ENCODE results near the gene ARHGAP15. TPM values are rescaled to one million over a fixed set of nuclear protein-coding genes. Genes with fewer than 3 reads are reported as not detected.

ARHGAP15 gene
- total and polyA plus RNA-seq, 2 experiments from 2014 or later = 0.26 TPM; not detected in 1

DNA sequence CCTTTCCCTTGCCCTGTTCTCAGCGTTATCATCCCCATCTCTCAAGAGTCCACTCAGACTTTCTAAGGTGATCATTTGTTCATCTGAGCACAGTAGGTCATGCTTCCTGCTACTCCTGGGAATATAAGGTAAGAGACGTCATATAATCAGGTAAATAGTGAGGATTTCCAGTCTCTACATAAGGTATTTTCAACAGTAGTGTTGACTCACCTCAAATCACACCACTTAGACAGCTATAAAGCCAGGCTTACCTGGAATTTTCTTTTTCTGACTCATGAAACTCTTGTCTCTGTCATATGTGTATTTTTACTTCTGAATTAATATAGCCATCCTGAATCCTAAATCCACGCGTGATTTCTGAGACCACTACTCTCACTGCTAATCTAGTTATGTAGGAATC, 443.2 kb downstream of the ARHGAP15 start:
- Mint-ChIP-seq H3K4me3 (no peak overlapping the region), H3K4me1 (peaks cover 15% of the 10 kb centered on the region), H3K27ac (no peak overlapping the region), H3K9me3 (no peaks in the 10 kb centered on the region), H3K27me3 (ENCODE audit: insufficient read depth, low read depth, poor library complexity) (no peaks in the 10 kb centered on the region), H3K36me3 (ENCODE audit: low read depth) (no peaks in the 10 kb centered on the region)
- Histone ChIP-seq H4K20me1 (replicated peaks; ENCODE audit: insufficient read depth) (no peaks in the 10 kb centered on the region), H3F3A (replicated peaks; ENCODE audit: low read depth) (no peaks in the 10 kb centered on the region), H3K9me2 (ENCODE audit: insufficient read depth) (no peaks in the 10 kb centered on the region; the same call in 1 of the 2 replicates), H3K4me1 (ENCODE audit: insufficient read depth) (peaks cover 4% of the 10 kb centered on the region), H3K27me3 (ENCODE audit: insufficient read depth) (no peaks in the 10 kb centered on the region), H3K27ac (ENCODE audit: low read depth) (no peak overlapping the region), H3K79me2 (replicated peaks; ENCODE audit: insufficient read depth) (no peaks in the 10 kb centered on the region), H2AFZ (no peak overlapping the region), H3K4me3 (no peak overlapping the region), H3K4me2 (no peak overlapping the region), H3K36me3 (ENCODE audit: insufficient read depth) (no peaks in the 10 kb centered on the region)
- TF ChIP-seq NANOG (IDR thresholded peaks at IDR 0.05; ENCODE audit: borderline replicate concordance) (no peak), ZNF114 (CRISPR knock-in tag; IDR thresholded peaks at IDR 0.05) (no peak), POLR2AphosphoS5 (IDR thresholded peaks at IDR 0.05; ENCODE audit: low read depth) (no peak), EZH2phosphoT487 (IDR thresholded peaks at IDR 0.05; ENCODE audit: unreplicated experiment) (no peak), CREB1 (CRISPR knock-in tag; IDR thresholded peaks at IDR 0.05; ENCODE audit: low read depth) (no peak), EZH2 (IDR thresholded peaks at IDR 0.05; ENCODE audit: low read depth, unreplicated experiment) (no peak), STAT1 (IDR thresholded peaks at IDR 0.05; ENCODE audit: unreplicated experiment) (no peak), ZNF331 (CRISPR knock-in tag; IDR thresholded peaks at IDR 0.05; ENCODE audit: low read depth) (no peak), CTCF (conservative IDR thresholded peaks at IDR 0.05; ENCODE audit: low read depth in 2 of 2) (no peak), JUNB (IDR thresholded peaks at IDR 0.05; ENCODE audit: unreplicated experiment) (no peak)
- TF ChIP-seq, protein P1, sequence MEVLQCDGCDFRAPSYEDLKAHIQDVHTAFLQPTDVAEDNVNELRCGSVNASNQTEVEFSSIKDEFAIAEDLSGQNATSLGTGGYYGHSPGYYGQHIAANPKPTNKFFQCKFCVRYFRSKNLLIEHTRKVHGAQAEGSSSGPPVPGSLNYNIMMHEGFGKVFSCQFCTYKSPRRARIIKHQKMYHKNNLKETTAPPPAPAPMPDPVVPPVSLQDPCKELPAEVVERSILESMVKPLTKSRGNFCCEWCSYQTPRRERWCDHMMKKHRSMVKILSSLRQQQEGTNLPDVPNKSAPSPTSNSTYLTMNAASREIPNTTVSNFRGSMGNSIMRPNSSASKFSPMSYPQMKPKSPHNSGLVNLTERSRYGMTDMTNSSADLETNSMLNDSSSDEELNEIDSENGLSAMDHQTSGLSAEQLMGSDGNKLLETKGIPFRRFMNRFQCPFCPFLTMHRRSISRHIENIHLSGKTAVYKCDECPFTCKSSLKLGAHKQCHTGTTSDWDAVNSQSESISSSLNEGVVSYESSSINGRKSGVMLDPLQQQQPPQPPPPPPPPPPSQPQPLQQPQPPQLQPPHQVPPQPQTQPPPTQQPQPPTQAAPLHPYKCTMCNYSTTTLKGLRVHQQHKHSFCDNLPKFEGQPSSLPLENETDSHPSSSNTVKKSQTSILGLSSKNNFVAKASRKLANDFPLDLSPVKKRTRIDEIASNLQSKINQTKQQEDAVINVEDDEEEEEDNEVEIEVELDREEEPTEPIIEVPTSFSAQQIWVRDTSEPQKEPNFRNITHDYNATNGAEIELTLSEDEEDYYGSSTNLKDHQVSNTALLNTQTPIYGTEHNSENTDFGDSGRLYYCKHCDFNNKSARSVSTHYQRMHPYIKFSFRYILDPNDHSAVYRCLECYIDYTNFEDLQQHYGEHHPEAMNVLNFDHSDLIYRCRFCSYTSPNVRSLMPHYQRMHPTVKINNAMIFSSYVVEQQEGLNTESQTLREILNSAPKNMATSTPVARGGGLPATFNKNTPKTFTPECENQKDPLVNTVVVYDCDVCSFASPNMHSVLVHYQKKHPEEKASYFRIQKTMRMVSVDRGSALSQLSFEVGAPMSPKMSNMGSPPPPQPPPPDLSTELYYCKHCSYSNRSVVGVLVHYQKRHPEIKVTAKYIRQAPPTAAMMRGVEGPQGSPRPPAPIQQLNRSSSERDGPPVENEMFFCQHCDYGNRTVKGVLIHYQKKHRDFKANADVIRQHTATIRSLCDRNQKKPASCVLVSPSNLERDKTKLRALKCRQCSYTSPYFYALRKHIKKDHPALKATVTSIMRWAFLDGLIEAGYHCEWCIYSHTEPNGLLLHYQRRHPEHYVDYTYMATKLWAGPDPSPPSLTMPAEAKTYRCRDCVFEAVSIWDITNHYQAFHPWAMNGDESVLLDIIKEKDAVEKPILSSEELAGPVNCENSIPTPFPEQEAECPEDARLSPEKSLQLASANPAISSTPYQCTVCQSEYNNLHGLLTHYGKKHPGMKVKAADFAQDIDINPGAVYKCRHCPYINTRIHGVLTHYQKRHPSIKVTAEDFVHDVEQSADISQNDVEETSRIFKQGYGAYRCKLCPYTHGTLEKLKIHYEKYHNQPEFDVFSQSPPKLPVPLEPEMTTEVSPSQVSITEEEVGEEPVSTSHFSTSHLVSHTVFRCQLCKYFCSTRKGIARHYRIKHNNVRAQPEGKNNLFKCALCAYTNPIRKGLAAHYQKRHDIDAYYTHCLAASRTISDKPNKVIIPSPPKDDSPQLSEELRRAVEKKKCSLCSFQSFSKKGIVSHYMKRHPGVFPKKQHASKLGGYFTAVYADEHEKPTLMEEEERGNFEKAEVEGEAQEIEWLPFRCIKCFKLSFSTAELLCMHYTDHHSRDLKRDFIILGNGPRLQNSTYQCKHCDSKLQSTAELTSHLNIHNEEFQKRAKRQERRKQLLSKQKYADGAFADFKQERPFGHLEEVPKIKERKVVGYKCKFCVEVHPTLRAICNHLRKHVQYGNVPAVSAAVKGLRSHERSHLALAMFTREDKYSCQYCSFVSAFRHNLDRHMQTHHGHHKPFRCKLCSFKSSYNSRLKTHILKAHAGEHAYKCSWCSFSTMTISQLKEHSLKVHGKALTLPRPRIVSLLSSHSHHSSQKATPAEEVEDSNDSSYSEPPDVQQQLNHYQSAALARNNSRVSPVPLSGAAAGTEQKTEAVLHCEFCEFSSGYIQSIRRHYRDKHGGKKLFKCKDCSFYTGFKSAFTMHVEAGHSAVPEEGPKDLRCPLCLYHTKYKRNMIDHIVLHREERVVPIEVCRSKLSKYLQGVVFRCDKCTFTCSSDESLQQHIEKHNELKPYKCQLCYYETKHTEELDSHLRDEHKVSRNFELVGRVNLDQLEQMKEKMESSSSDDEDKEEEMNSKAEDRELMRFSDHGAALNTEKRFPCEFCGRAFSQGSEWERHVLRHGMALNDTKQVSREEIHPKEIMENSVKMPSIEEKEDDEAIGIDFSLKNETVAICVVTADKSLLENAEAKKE (CRISPR knock-in tag; IDR thresholded peaks at IDR 0.05) = no peak
- TF ChIP-seq, protein P2, sequence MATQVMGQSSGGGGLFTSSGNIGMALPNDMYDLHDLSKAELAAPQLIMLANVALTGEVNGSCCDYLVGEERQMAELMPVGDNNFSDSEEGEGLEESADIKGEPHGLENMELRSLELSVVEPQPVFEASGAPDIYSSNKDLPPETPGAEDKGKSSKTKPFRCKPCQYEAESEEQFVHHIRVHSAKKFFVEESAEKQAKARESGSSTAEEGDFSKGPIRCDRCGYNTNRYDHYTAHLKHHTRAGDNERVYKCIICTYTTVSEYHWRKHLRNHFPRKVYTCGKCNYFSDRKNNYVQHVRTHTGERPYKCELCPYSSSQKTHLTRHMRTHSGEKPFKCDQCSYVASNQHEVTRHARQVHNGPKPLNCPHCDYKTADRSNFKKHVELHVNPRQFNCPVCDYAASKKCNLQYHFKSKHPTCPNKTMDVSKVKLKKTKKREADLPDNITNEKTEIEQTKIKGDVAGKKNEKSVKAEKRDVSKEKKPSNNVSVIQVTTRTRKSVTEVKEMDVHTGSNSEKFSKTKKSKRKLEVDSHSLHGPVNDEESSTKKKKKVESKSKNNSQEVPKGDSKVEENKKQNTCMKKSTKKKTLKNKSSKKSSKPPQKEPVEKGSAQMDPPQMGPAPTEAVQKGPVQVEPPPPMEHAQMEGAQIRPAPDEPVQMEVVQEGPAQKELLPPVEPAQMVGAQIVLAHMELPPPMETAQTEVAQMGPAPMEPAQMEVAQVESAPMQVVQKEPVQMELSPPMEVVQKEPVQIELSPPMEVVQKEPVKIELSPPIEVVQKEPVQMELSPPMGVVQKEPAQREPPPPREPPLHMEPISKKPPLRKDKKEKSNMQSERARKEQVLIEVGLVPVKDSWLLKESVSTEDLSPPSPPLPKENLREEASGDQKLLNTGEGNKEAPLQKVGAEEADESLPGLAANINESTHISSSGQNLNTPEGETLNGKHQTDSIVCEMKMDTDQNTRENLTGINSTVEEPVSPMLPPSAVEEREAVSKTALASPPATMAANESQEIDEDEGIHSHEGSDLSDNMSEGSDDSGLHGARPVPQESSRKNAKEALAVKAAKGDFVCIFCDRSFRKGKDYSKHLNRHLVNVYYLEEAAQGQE (IDR thresholded peaks at IDR 0.05; ENCODE audit: unreplicated experiment) = no peak
- TF ChIP-seq, protein P3, sequence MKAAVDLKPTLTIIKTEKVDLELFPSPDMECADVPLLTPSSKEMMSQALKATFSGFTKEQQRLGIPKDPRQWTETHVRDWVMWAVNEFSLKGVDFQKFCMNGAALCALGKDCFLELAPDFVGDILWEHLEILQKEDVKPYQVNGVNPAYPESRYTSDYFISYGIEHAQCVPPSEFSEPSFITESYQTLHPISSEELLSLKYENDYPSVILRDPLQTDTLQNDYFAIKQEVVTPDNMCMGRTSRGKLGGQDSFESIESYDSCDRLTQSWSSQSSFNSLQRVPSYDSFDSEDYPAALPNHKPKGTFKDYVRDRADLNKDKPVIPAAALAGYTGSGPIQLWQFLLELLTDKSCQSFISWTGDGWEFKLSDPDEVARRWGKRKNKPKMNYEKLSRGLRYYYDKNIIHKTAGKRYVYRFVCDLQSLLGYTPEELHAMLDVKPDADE (IDR thresholded peaks at IDR 0.05) = no peak
- no peak for DNase-seq (ENCODE audit: low spot score)
- no peak for ATAC-seq

Data from GM23338 (cell line).